ENCODE results near the gene COL23A1.

COL23A1 gene

GRCh38 chr5:178293400-178293799, 296.8 kb downstream of the COL23A1 start:
- Histone ChIP-seq H3K27ac (ENCODE audit: low read depth, low read length) (no peak overlapping the region), H3K4me3 (ENCODE audit: low read depth in 1 of 2, low read length in 2 of 2) (no peak overlapping the region), H3K9me3 (ENCODE audit: low read length) (no peaks in the 10 kb centered on the region), H3K4me1 (ENCODE audit: insufficient read depth, low read length) (no peaks in the 10 kb centered on the region), H3K27me3 (ENCODE audit: control insufficient read depth in 1 of 2, insufficient read depth in 2 of 2, low read length in 2 of 2) (peaks cover 0 to 6% of the 10 kb centered on the region in 2 donors), H3K9ac (ENCODE audit: low read length) (no peak overlapping the region), H3K36me3 (ENCODE audit: insufficient read depth, low read length) (no peaks in the 10 kb centered on the region)

- H3K4me1 ChIP-seq (ENCODE audit: insufficient read depth, low read length) = no peaks in the 10 kb centered on the region
- no peak overlapping the region for H3K4me3 ChIP-seq (ENCODE audit: low read depth in 1 of 2, low read length in 2 of 2)
- H3K27me3 ChIP-seq (ENCODE audit: control insufficient read depth in 1 of 2, insufficient read depth in 2 of 2, low read length in 2 of 2) = peaks cover 0 to 6% of the 10 kb centered on the region in 2 donors
- no peak overlapping the region for H3K9ac ChIP-seq (ENCODE audit: low read length)
- H3K9me3 ChIP-seq (ENCODE audit: low read length) = no peaks in the 10 kb centered on the region
- H3K36me3 ChIP-seq (ENCODE audit: insufficient read depth, low read length) = no peaks in the 10 kb centered on the region
- no peak overlapping the region for H3K27ac ChIP-seq (ENCODE audit: low read depth, low read length)
Measured at GRCh38 chr5:178292826-178293205, 297.4 kb downstream of the COL23A1 start.

GRCh38 chr5:178291969-178292825, 298.0 kb downstream of the COL23A1 start:
- Histone ChIP-seq H3K4me1 (ENCODE audit: insufficient read depth, low read length) (no peaks in the 10 kb centered on the region), H3K36me3 (ENCODE audit: insufficient read depth, low read length) (no peaks in the 10 kb centered on the region), H3K27ac (ENCODE audit: low read depth, low read length) (no peak overlapping the region), H3K9me3 (ENCODE audit: low read length) (no peaks in the 10 kb centered on the region), H3K9ac (ENCODE audit: low read length) (no peak overlapping the region), H3K27me3 (ENCODE audit: control insufficient read depth in 1 of 2, insufficient read depth in 2 of 2, low read length in 2 of 2) (peaks cover 0 to 6% of the 10 kb centered on the region in 2 donors), H3K4me3 (ENCODE audit: low read depth in 1 of 2, low read length in 2 of 2) (no peak overlapping the region)

GRCh38 chr5:178291161-178291561, 299.0 kb downstream of the COL23A1 start:
- no peak overlapping the region for H3K27ac ChIP-seq (ENCODE audit: low read depth, low read length)
- no peaks in the 10 kb centered on the region for H3K4me1 ChIP-seq (ENCODE audit: insufficient read depth, low read length)
- H3K9ac ChIP-seq (ENCODE audit: low read length) = no peak overlapping the region
- peaks cover 0 to 6% of the 10 kb centered on the region in 2 donors for H3K27me3 ChIP-seq (ENCODE audit: control insufficient read depth in 1 of 2, insufficient read depth in 2 of 2, low read length in 2 of 2)
- no peaks in the 10 kb centered on the region for H3K36me3 ChIP-seq (ENCODE audit: insufficient read depth, low read length)
- H3K4me3 ChIP-seq (ENCODE audit: low read depth in 1 of 2, low read length in 2 of 2) = no peak overlapping the region
- H3K9me3 ChIP-seq (ENCODE audit: low read length) = no peaks in the 10 kb centered on the region

GRCh38 chr5:178290376-178290775, 299.8 kb downstream of the COL23A1 start:
- H3K36me3 ChIP-seq (ENCODE audit: insufficient read depth, low read length) = no peaks in the 10 kb centered on the region
- H3K9ac ChIP-seq (ENCODE audit: low read length) = no peak overlapping the region
- H3K27ac ChIP-seq (ENCODE audit: low read depth, low read length) = no peak overlapping the region
- no peaks in the 10 kb centered on the region for H3K9me3 ChIP-seq (ENCODE audit: low read length)
- no peak overlapping the region for H3K4me3 ChIP-seq (ENCODE audit: low read depth in 1 of 2, low read length in 2 of 2)
- peaks cover 0 to 6% of the 10 kb centered on the region in 2 donors for H3K27me3 ChIP-seq (ENCODE audit: control insufficient read depth in 1 of 2, insufficient read depth in 2 of 2, low read length in 2 of 2)
- H3K4me1 ChIP-seq (ENCODE audit: insufficient read depth, low read length) = no peaks in the 10 kb centered on the region

GRCh38 chr5:178289438-178289837, 300.8 kb downstream of the COL23A1 start:
- Histone ChIP-seq H3K27ac (ENCODE audit: low read depth, low read length) (no peak overlapping the region), H3K4me1 (ENCODE audit: insufficient read depth, low read length) (no peaks in the 10 kb centered on the region), H3K4me3 (ENCODE audit: low read depth in 1 of 2, low read length in 2 of 2) (no peak overlapping the region), H3K9ac (ENCODE audit: low read length) (no peak overlapping the region), H3K36me3 (ENCODE audit: insufficient read depth, low read length) (no peaks in the 10 kb centered on the region), H3K27me3 (ENCODE audit: control insufficient read depth in 1 of 2, insufficient read depth in 2 of 2, low read length in 2 of 2) (peaks cover 0 to 6% of the 10 kb centered on the region in 2 donors), H3K9me3 (ENCODE audit: low read length) (no peaks in the 10 kb centered on the region)

GRCh38 chr5:178288401-178289368, 301.5 kb downstream of the COL23A1 start:
- Histone ChIP-seq H3K9me3 (ENCODE audit: low read length) (no peaks in the 10 kb centered on the region), H3K36me3 (ENCODE audit: insufficient read depth, low read length) (no peaks in the 10 kb centered on the region), H3K4me1 (ENCODE audit: insufficient read depth, low read length) (no peaks in the 10 kb centered on the region), H3K4me3 (ENCODE audit: low read depth in 1 of 2, low read length in 2 of 2) (no peak overlapping the region), H3K27me3 (ENCODE audit: control insufficient read depth in 1 of 2, insufficient read depth in 2 of 2, low read length in 2 of 2) (peaks cover 0 to 6% of the 10 kb centered on the region in 2 donors), H3K27ac (ENCODE audit: low read depth, low read length) (no peak overlapping the region), H3K9ac (ENCODE audit: low read length) (no peak overlapping the region)

GRCh38 chr5:178287791-178288105, 302.4 kb downstream of the COL23A1 start:
- Histone ChIP-seq H3K9me3 (ENCODE audit: low read length) (no peaks in the 10 kb centered on the region), H3K27me3 (ENCODE audit: control insufficient read depth in 1 of 2, insufficient read depth in 2 of 2, low read length in 2 of 2) (peaks cover 0 to 6% of the 10 kb centered on the region in 2 donors), H3K4me3 (ENCODE audit: low read depth in 1 of 2, low read length in 2 of 2) (no peak overlapping the region), H3K27ac (ENCODE audit: low read depth, low read length) (no peak overlapping the region), H3K4me1 (ENCODE audit: insufficient read depth, low read length) (no peaks in the 10 kb centered on the region), H3K9ac (ENCODE audit: low read length) (no peak overlapping the region), H3K36me3 (ENCODE audit: insufficient read depth, low read length) (no peaks in the 10 kb centered on the region)

GRCh38 chr5:178287091-178287790, 303.0 kb downstream of the COL23A1 start:
- Histone ChIP-seq H3K4me1 (ENCODE audit: insufficient read depth, low read length) (no peaks in the 10 kb centered on the region), H3K4me3 (ENCODE audit: low read depth in 1 of 2, low read length in 2 of 2) (no peak overlapping the region), H3K36me3 (ENCODE audit: insufficient read depth, low read length) (no peaks in the 10 kb centered on the region), H3K9ac (ENCODE audit: low read length) (no peak overlapping the region), H3K27ac (ENCODE audit: low read depth, low read length) (no peak overlapping the region), H3K9me3 (ENCODE audit: low read length) (no peaks in the 10 kb centered on the region), H3K27me3 (ENCODE audit: control insufficient read depth in 1 of 2, insufficient read depth in 2 of 2, low read length in 2 of 2) (peaks cover 0 to 6% of the 10 kb centered on the region in 2 donors)

- H3K9me3 ChIP-seq (ENCODE audit: low read length) = no peaks in the 10 kb centered on the region
- no peak overlapping the region for H3K9ac ChIP-seq (ENCODE audit: low read length)
- H3K27ac ChIP-seq (ENCODE audit: low read depth, low read length) = no peak overlapping the region
- H3K4me1 ChIP-seq (ENCODE audit: insufficient read depth, low read length) = no peaks in the 10 kb centered on the region
- H3K4me3 ChIP-seq (ENCODE audit: low read depth in 1 of 2, low read length in 2 of 2) = no peak overlapping the region
- peaks cover 0 to 4% of the 10 kb centered on the region in 2 donors for H3K27me3 ChIP-seq (ENCODE audit: control insufficient read depth in 1 of 2, insufficient read depth in 2 of 2, low read length in 2 of 2)
- no peaks in the 10 kb centered on the region for H3K36me3 ChIP-seq (ENCODE audit: insufficient read depth, low read length)
Measured at GRCh38 chr5:178286226-178287090, 303.7 kb downstream of the COL23A1 start.

All from muscle layer of colon (tissue), 2 donors.